HG03066 (cell line): Measurements from ENCODE around the gene PDE4B.
A peak's percentile ranks its signal among the peaks of the same experiment; 100 is the strongest.

Experiments
- ATAC-seq: cut with Tn5 transposase; IDR thresholded peaks from one replicate; pipeline ENCODE4 v1.9.1; 2021; ENCODE audit warnings: low read depth; ENCODE audit not compliant: unreplicated experiment

The PDE4B gene

DNA sequence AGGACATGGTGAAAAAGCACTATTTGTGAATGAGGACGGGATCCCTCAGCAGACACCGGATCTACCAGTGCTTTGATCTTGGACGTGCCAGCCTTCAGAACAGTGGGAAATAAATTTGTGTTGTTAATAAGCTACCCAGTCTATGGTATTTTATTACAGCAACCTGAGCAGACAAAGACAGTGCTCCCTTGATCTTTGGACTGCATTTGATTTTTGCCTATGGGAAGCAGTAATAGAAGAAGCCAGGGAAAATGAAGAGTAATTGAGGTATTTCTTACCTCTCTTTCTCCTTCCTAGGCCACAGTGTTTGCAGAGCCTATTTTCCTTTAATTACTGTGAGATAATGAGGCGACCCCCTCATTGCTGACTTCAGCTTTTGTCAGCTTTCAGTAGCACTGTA, 87.9 kb downstream of the PDE4B start:
- ATAC-seq: no peak

DNA sequence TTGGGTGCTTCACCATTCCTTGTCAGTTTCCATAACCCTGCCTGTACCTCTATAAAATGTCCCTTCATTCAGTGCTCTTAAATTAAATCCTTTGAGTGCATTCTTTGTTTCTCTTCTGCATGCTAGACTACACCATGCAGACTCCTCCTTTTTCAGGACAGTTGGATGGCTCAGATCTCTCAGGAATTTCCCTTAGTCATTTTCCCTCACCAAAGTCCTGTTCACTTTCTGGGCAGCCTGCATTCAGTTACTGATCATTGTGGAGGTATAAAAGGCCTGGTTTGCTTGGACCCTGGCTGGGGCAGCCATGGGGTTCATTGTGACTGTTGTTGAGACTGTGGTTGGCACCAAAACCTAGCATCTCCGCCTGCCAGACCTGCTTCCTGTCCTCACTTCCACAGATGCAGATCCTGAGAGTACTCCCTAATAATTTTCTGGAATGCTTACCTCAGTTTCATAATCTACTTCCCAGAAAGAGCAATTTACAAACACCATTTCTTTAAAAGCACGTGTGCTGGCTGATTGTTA, 88.4 kb downstream of the PDE4B start:
- ATAC-seq: no peak

DNA sequence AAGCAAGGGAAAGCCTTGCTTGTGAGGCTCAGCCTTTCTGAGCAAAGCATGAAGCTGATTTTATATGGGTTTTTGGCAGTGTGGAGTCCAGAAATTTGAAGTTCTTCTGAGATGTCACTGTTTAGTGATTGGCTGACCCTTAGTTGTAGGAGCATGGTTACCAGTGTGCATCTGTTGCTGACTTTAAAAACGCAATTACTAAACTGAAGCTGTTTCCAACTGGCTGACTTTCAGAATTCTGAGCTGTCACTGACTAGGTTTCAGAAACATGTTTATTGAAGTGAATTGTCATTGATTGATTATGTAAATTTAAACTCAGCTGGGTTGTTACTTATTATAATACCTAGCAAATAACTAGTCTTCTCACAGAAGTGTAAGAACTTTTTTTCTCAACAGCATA, 89.4 kb downstream of the PDE4B start:
- peak; percentile 54 for ATAC-seq

DNA sequence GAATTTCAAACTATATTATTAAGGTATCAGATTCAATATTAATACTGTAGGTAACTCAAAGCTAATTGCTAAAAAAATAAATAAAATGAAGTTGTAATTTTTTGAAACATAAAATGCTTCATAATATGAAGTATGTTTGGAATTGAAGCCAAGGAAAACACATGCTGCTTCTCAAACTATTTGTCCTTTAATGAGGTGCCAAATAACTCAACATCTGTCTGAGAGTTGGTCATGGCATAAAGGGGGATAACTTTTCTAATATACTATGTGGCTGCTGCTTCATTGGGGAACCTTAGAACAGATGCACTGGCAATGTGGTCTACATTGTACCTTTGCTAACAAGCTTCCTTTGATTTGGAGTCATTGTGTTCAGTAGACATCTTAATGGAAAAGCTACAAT, 96.7 kb downstream of the PDE4B start:
- ATAC-seq: no peak

DNA sequence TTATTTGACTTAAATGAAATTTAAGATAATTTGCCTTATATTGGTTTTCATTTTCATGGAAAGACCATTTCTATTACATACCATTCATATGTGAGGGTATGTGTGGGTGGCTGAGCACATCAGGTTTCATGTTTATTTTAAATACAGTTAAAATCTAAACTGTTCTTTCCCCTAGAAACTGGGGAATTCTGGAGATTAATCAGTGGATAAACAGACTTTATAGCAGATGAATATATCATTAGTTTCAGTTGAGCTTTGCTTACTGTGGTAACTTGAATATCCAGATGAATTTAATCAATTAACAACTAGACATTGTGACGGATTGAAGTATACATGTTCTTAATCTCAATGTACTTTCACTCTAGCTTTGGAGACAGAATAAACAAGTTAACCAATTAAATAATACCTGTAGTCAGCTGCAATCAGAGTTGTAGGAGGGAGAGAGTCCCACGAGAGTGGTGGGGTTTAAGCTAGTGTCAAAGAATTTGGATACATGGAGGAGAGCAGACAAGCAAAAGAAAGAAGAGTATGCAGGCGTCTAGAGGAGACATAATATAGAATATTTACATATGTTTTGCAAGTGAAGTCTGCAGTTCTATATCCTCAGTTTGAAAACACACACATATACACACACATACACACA, 97.6 kb downstream of the PDE4B start:
- no peak for ATAC-seq

DNA sequence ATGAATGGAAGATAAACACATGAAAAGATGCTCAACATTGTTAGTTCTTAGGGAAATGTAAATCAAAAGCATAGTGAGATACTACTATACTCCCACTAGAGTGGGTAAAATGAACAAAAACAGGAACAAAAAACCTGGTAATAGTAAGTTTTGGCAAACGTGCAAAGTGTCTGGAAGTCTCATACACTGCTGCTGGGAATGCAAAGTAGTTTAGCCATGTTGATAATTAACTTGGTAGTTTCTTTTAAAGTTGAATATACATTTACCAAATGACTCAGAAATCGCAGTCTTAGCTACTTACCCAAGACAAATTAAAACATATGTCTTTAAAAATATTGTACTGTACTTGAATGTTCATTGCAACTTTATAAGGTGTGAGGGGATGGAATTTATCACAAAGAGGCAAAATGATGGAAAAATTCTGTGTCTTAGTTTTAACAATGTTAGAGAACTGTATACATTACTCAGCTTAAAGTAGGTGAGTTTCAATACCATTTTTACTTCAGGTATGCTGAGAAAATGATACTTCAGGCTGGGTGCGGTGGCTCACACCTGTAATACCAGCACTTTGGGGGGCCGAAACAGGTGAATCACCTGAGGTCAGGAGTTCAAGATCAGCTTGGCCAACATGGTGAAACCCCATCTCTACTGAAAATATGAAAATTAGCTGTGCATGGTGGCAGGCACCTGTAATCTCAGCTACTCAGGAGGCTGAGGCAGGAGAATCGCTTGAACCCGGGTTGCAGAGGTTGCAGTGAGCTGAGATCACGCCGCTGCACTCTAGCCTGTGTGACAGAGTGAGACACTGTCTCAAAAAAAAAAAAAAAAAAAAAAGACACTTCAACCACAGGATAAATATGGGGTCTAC, 102.3 kb downstream of the PDE4B start:
- ATAC-seq: peak; percentile 98

DNA sequence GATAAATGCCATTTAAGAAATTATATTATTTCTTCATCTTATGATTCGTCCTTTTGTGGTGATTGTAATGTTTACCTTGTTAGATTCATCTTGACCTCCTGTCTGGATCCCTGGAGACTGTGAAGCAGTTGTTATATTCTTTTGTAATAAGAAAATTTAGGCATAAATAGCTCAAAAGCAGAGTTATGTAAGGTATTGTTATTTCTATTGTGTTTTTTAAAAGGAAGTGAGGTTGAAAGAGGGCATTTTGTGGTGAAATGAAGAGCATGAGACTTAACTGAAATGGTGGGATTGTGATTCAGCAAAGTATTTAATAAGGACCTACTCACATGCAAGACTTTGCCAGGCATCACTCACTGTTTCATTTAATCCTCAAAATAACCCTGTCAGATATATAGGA, 104.0 kb downstream of the PDE4B start:
- ATAC-seq: no peak

DNA sequence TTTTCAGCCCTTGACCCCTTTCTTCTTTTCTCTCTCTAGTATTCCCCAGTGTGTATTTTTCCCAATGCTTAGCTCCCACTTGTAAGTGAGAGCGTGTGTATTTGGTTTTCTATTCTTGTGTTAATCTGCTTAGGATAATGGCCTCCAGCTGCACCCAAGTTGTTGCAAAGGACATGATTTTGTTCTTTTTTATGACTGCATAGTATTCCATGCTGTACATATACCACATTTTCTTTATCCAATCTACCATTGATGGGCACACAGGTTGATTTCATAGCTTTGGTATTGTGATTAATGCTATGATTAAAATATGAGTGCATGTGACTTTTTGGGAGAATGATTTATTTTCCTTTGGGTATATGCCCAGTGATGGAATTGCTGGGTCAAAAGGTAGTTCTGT, 104.8 kb downstream of the PDE4B start:
- no peak for ATAC-seq

DNA sequence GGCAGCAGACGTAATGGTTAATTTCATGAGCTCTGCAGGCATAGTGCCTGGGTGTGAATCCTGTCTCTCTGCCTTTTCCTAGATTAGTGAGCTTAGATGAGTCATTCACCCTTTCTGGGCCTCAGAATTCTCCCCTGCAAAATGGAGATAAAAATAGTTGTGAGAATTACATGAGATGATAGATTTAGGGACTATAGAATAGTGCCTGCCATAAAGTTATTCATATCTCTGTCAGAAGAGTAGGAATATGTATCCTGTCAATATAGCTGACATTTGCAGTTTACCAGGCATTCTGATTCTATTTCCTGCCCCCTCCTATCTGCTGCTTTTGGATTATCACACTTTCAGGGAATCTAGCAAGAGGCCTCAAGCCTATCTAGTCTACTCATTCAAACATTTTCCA, 112.0 kb downstream of the PDE4B start:
- no peak for ATAC-seq

DNA sequence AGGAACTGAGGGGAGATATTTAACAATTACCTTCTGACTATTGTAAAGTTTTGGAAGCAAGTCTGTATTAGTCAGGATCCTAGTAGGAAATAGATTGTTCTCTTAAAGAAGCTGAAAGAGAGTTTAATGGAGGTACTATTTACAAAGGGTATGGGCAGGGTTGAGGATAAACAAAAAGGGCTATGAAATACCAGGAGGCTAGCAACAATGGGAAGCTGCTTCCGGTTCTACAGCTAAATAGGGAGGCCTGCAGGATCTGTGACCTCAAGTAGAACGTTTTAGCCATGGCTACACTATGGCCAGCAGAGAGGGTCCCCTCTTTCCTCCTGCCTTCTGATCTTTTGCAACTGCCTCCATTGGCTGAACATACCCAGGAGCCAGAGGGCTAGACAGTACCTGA, 117.7 kb downstream of the PDE4B start:
- ATAC-seq: no peak

DNA sequence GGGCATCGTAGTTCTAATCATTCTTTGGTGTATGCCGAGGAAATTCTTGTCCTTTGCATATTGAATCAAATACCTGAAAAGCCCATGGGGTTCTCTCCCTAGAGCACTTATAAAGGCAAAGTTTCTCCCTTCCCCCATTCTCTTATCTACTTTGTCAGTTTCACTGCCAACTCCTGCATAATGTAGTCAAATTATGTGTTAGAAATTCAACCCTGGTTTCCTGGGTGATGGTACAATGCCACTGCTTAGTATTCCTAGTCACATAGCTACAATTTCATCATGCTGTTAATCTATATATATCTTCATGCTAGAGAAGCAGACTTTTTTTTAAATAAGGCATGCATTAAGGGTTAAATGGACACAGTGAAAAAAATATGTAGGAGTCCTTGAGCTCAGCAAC, 119.0 kb downstream of the PDE4B start:
- no peak for ATAC-seq

DNA sequence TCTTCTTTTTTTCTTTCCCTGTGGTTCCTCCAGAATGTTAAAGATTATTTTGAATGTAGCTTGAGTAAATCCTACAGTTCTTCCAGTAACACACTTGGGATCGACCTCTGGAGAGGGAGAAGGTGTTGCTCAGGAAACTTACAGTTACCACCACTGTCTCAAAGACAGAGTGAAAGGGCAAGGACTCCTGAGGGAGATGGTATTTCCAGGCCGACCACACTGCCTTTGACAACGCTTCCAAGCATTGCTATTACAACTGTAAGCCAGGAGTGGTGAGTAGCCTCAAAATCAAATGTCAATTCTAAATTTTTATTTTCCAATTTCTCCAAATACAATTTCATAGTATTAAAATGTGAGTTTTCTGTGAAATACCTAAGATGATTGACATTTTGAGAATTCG, 125.9 kb downstream of the PDE4B start:
- ATAC-seq: no peak

DNA sequence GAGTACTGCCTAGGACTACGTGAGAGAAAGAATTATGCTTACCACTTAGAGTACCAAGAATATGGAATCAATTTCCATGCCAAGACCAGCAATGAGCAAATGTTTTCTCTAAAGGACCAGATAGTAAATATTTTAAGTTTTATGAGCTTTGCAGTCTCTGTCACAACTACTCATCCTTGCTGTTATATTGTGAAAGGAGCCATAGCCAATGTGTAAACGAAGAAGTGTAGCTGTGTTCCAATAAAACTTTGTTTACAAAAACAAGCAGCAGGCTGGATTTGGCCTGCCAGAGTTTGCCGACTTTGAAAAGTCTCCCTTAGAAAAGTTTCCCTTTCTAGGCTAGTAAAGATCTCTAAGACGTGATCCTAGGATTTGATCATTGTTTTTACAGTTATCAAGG, 128.8 kb downstream of the PDE4B start:
- no peak for ATAC-seq

DNA sequence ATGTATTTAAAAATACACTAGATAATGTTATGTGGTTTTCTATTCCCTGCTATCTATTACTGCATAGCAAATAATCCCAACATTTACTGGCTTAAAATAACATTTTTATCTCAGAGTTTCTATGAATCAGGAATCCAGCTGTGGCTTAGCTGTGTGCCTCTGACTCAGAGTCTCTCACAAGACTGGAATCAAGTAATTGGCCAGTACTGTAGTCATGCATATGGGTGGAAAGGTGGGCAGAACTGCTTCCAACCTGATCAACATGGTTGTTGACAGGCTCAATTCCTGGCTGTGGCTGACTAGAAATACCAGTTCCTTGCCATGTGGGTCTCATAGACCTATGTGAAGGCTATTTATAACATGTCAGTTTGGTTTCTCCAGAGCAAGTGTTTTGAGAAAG, 131.8 kb downstream of the PDE4B start:
- ATAC-seq: no peak

DNA sequence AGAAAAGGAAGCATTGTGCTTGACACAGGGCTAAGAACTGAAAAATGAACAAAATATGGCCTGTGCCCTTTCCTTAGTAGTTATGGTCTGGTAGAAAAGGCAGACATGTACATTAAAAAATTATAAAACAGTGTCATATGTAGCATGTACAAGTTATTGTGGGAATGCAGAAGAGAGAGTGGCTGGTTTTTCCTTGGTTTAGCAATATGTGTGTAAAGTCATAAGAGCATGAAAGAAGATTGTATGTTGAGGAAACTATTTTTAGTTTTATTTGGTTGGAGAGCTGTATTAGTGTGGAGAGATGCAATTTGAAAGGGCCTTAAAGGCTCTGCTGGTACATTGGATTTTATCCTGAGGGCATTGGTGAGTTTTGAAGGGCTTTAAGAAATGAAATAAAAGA, 145.8 kb downstream of the PDE4B start:
- ATAC-seq: no peak

DNA sequence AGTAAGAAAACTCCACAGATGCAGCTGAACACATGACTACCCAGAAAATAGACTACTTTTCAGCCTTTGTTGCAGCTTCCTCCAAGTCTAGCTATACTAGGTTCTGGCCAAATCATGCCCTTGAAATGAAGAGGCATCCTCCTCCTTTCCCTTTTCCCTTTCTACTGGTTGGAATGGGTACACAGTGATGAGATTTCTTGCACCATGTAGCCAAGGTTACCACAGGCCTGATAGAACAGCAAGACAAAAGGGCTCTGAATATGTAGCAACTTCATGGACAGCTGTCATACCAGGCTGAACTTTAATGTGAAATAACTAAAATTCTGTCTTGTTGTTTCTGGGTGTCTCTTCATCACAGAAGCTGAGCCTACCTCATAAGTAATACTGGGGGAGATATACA, 146.5 kb downstream of the PDE4B start:
- ATAC-seq: no peak

DNA sequence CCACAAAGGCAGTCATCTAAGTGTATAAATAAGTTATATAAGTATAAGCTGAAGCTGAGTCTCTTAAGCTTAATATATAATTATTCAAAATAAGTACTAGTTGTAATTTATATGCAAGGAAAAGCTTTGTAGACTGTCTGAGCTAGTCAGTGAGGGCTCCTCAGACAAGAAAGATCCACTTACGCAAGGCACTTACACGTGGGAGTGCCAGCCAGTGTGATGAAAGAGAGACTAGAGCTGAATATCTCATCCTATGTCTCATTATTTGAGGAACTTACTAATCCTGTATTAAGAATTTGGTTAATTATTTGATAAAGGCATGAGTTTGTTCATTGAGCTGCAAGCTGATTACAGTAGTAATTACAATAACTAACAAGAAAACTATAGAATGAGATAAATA, 146.9 kb downstream of the PDE4B start:
- no peak for ATAC-seq

DNA sequence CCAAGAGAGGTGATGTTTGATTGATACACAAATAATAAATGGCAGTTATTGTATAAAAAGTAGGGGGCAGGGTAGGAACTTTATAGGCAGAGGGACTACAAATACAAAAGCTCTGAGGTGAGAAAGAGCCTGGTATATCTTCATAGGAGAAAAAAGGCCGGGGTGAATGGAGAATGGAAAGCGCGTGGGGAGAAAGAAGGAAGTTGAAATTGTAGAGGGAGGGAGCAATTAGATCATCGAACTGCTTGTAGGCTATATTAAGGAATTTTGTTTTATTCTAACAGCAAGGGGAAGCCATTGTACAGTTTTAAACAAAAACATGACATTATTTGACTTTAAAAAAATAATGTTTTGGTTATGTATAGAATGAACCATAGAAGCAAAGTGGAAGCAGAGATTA, 147.4 kb downstream of the PDE4B start:
- no peak for ATAC-seq

DNA sequence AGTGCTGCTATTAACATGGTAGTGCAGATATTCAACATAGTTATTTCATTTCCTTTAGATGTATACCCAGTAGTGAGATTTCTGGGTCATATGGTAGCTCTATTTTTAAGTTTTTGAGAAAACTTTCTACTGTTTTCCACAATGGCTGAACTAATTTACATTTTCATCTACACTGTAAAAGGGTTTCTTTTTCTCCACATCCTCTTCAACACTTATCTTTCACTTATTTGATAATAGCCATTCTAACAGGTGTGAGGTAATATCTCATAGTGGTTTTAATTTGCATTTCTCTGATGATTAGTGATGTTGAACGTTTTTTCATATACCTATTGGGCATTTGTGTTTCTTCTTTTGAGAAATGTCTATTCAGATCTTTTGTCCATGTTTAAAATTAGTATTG, 149.8 kb downstream of the PDE4B start:
- no peak for ATAC-seq

DNA sequence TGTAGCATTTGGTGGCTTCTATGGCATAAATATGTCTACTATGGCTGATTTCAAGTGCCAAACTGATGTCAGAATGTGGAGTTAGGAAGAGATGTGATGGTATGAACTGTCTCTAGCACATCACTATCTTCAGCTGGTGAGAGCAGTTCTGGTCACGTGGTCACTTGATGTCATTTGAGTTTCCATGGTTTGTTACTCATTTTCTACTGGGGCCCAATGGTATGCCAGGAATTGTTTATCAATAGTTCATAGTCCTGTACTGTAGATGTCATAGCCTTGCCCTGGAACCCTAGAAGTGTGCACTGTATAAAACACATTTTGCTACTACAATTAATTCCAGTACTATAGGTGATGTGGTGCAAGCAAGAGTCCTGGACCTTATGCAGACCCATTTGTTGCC, 153.7 kb downstream of the PDE4B start:
- no peak for ATAC-seq

DNA sequence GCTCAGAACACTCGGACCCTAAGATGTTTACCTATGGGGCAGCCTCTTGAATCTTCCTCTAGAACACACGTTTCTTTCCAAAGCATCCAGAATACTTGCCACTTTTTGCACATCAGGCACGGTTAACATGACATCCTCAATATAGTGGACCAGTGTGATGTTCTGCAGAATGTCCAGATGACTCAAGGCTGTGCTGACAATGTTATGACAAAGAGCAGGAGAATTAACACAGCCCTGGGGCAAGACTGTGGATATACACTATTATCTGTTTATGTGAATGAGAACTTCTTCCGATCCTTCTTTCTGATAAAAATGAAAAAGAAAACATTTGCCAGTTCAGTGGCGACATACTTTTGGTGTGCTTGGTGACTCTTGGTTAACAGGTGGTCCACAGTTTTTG, 154.3 kb downstream of the PDE4B start:
- no peak for ATAC-seq

DNA sequence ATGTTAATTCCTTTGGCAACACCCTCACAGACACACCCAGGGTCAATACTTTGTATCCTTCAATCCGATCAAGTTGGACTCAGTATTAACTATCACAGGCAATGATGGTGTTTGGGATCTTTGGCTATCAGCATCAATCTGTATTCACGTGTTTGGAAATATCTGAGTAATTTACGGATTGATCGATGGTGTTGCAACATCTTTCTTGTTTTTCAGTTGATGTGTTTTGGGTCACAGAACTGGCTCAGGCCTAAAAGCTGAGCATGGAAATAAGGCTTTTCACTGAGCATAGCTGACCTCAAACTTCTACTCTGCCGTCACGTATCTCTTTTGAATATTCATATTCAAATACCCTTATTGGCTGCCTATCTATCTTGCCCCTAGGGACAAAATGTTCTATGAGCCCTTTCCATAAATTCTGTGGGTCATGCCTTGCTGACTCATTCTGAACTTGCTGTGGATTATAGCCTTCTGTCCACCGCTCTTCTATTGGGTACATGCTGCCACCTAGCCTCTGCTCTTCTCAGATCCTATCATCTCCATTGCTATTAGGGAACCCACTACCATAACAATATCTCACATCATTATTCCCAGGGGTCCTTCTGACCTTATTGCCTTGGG, 156.0 kb downstream of the PDE4B start:
- no peak for ATAC-seq
